IMR-90 (cell line): Measurements from ENCODE around the gene TMEM176B.

Experiments
- POLR2A ChIP-seq: IDR thresholded peaks from 2 replicates; pipeline ENCODE4 v1.6.1; 2012; ENCODE audit warnings: mild to moderate bottlenecking, low read depth, low read length
- TF ChIP-seq, protein P1 (sequence below): conservative IDR thresholded peaks from 2 replicates; pipeline ENCODE4 v1.5.1; 2012; ENCODE audit warnings: mild to moderate bottlenecking, low read depth, low read length, improper control_type of control experiment
- TF ChIP-seq, protein P2 (sequence below): fragments of 150-350 bp; IDR thresholded peaks from 2 replicates; pipeline ENCODE4 v1.6.1; 2017; ENCODE audit warnings: mild to moderate bottlenecking, antibody characterized with exemption, low read length, low read depth

DNA sequence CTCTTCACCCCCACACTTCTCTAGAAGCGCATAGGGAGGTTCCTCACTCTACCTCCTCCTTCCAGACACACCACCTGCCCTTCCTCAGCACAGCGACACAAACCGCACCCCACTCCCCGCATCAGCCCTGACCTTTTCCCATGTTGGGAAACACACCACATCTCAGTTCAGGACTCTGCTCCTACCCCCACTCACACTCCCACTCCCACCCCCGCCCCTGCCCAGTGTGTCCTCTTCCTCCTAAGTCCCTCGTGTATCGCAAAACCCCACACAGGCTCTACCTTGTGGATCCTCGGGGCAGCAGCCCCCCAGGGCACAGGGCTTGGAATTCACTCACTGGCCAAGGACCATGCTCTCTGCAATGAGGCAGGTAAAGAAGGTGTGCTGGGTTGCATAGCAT, 47.9 kb upstream of the TMEM176B start:
- no peak for TF ChIP-seq POLR2A
- TF ChIP-seq, protein P1, sequence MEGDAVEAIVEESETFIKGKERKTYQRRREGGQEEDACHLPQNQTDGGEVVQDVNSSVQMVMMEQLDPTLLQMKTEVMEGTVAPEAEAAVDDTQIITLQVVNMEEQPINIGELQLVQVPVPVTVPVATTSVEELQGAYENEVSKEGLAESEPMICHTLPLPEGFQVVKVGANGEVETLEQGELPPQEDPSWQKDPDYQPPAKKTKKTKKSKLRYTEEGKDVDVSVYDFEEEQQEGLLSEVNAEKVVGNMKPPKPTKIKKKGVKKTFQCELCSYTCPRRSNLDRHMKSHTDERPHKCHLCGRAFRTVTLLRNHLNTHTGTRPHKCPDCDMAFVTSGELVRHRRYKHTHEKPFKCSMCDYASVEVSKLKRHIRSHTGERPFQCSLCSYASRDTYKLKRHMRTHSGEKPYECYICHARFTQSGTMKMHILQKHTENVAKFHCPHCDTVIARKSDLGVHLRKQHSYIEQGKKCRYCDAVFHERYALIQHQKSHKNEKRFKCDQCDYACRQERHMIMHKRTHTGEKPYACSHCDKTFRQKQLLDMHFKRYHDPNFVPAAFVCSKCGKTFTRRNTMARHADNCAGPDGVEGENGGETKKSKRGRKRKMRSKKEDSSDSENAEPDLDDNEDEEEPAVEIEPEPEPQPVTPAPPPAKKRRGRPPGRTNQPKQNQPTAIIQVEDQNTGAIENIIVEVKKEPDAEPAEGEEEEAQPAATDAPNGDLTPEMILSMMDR, result no peak
- TF ChIP-seq, protein P2, sequence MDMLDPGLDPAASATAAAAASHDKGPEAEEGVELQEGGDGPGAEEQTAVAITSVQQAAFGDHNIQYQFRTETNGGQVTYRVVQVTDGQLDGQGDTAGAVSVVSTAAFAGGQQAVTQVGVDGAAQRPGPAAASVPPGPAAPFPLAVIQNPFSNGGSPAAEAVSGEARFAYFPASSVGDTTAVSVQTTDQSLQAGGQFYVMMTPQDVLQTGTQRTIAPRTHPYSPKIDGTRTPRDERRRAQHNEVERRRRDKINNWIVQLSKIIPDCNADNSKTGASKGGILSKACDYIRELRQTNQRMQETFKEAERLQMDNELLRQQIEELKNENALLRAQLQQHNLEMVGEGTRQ, result no peak
